Endodermal cell (in vitro differentiated cells): ENCODE results near the gene GUCA1C. TPM values are rescaled to one million over a fixed set of nuclear protein-coding genes. Genes with fewer than 3 reads are reported as not detected.

Experiments used
- DNase-seq: peaks from one replicate; pipeline ENCODE4 v3.0.0-alpha.2; 2017
- H3K27ac ChIP-seq: 2 replicates; pipeline ENCODE4 v1.5.1; 2013; ENCODE audit warnings: mild to moderate bottlenecking, low read depth, low read length, moderate library complexity
- H3K27me3 ChIP-seq: 2 replicates; pipeline ENCODE4 v1.6.1; 2013; ENCODE audit warnings: mild to moderate bottlenecking, low read length, moderate library complexity; ENCODE audit not compliant: insufficient read depth, control insufficient read depth, poor library complexity, severe bottlenecking
- H3K36me3 ChIP-seq: 2 replicates; pipeline ENCODE4 v1.7.0; 2013; ENCODE audit warnings: mild to moderate bottlenecking, low read length, moderate library complexity; ENCODE audit not compliant: control insufficient read depth, insufficient read depth
- H3K4me1 ChIP-seq: one replicate; pipeline ENCODE4 v1.7.0; 2013; ENCODE audit warnings: low read length; ENCODE audit not compliant: control insufficient read depth, insufficient read depth
- H3K4me3 ChIP-seq: 2 replicates; pipeline ENCODE4 v1.5.1; 2013; ENCODE audit warnings: mild to moderate bottlenecking, low read length, moderate library complexity
- H3K9ac ChIP-seq: 2 replicates; pipeline ENCODE4 v1.6.1; 2013; ENCODE audit warnings: mild to moderate bottlenecking, low read length, moderate library complexity; ENCODE audit not compliant: poor library complexity, severe bottlenecking; ENCODE audit errors: extremely low read depth
- H3K9me3 ChIP-seq: 2 replicates; pipeline ENCODE4 v1.6.1; 2013; ENCODE audit warnings: mild to moderate bottlenecking, low read length, moderate library complexity; ENCODE audit not compliant: control insufficient read depth
- H3K27ac Mint-ChIP-seq: 2 replicates; pipeline ENCODE4 v1.8.0; 2020; ENCODE audit warnings: mixed read lengths
- H3K27me3 Mint-ChIP-seq: 2 replicates; pipeline ENCODE4 v1.8.0; 2021; ENCODE audit warnings: mild to moderate bottlenecking, mixed read lengths; ENCODE audit not compliant: insufficient read depth
- H3K36me3 Mint-ChIP-seq: 2 replicates; pipeline ENCODE4 v1.8.0; 2020; ENCODE audit warnings: low read depth, mixed read lengths
- H3K4me1 Mint-ChIP-seq: 2 replicates; pipeline ENCODE4 v1.8.0; 2020; ENCODE audit warnings: mixed read lengths
- H3K4me3 Mint-ChIP-seq: 2 replicates; pipeline ENCODE4 v1.8.0; 2020; ENCODE audit warnings: mild to moderate bottlenecking, moderate library complexity, mixed read lengths
- H3K9me3 Mint-ChIP-seq: 2 replicates; pipeline ENCODE4 v1.8.0; 2020; ENCODE audit warnings: mild to moderate bottlenecking, mixed read lengths
- CTCF ChIP-seq: fragments of 200-600 bp; sonication (generic); conservative IDR thresholded peaks from 2 replicates; pipeline ENCODE4 v1.5.0; 2021; ENCODE audit warnings: antibody characterized with exemption, mild to moderate bottlenecking
- WGBS, 2 experiments: methylation state at CpG; one replicate each; pipeline versions ENCODE4 v1.1.5 to v1.1.7; 2013; ENCODE audit warnings: missing lambda C conversion rate in 2 of 2, mixed read lengths in 1 of 2; ENCODE audit not compliant: insufficient coverage in 1 of 2, insufficient read length in 1 of 2; 5-methylcytosine and 5-hydroxymethylcytosine counted together
- total RNA-seq, 2 donors: library from RNA; stranded (reverse); fragmentation: NEBNext Ultra II Directional in 1 of 2; extraction: Animal tissue kit (Norgen Biotek cat#: 25700) in 1 of 2; gene quantifications; 2 replicates in 1 of 2; 3 replicates in 1 of 2; pipeline ENCODE4 v1.2.1, GENCODE V29; 2021

The GUCA1C gene
- total RNA-seq, 2 donors from 2014 or later: not detected

DNA sequence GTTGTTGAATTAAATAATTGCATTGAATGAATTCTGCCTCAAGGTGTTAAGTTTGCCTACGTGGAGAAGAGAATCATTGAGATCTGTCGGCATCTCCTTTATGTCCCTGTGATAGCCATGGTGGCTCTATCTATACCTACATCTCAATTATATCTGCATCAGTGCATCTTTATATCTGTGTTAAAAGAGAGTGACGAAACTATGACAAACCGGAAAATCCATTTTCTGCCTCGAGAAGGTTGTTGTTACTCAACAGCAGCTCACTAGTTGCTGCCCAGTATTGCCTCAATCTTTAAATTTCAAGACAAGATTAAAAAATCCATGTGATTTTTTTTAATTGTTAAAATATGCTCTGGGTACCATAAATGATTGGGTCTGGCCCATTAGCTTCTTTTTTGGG lies 58.7 kb downstream of the GUCA1C start:
- no peak overlapping the region for H3K27ac Mint-ChIP-seq
- 95 to 100% methylated on average over 3 to 5 of the region's 5 CpGs for WGBS, 2 experiments
- no peaks in the 10 kb centered on the region for H3K4me1 Mint-ChIP-seq
- H3K9me3 Mint-ChIP-seq: no peaks in the 10 kb centered on the region
- Histone ChIP-seq H3K36me3 (no peaks in the 10 kb centered on the region), H3K9me3 (no peaks in the 10 kb centered on the region), H3K27me3 (no peaks in the 10 kb centered on the region), H3K27ac (no peak overlapping the region), H3K4me1 (no peaks in the 10 kb centered on the region), H3K9ac (no peak overlapping the region), H3K4me3 (no peak overlapping the region)
- no peak overlapping the region for H3K4me3 Mint-ChIP-seq
- H3K36me3 Mint-ChIP-seq: no peaks in the 10 kb centered on the region
- no peaks in the 10 kb centered on the region for H3K27me3 Mint-ChIP-seq
- no peak for TF ChIP-seq CTCF
- no peak for DNase-seq

DNA sequence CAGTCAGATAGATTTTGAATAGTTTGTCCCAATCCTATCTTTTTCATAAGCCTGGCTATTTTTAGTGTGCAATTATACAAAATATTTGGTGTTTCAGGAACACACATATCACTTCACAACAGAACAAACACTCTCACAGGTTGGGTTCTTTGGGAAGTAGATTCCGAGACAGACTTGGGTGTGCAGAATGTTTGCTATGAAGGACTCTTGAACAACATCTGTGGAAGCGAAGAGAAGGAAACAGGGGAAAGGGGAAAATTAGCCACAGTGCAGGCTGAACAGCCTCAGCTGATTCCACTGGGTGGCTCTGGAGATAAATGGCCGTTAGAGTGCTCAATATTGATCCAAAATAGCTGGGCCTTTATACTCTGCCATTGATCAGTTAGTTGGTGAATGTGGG lies 61.8 kb downstream of the GUCA1C start:
- Histone ChIP-seq H3K4me3 (no peak overlapping the region), H3K27me3 (no peaks in the 10 kb centered on the region), H3K9ac (no peak overlapping the region), H3K27ac (no peak overlapping the region), H3K36me3 (no peaks in the 10 kb centered on the region), H3K4me1 (no peaks in the 10 kb centered on the region), H3K9me3 (no peaks in the 10 kb centered on the region)
- DNase-seq: no peak
- 86 to 92% methylated on average over 3 of the region's 3 CpGs for WGBS, 2 experiments
- Mint-ChIP-seq H3K36me3 (no peaks in the 10 kb centered on the region), H3K27me3 (no peaks in the 10 kb centered on the region), H3K4me1 (no peaks in the 10 kb centered on the region), H3K9me3 (no peaks in the 10 kb centered on the region), H3K27ac (no peak overlapping the region), H3K4me3 (no peak overlapping the region)
- no peak for TF ChIP-seq CTCF

- no peaks in the 10 kb centered on the region for H3K9me3 Mint-ChIP-seq
- Histone ChIP-seq H3K4me1 (no peaks in the 10 kb centered on the region), H3K27ac (no peak overlapping the region), H3K4me3 (no peak overlapping the region), H3K36me3 (no peaks in the 10 kb centered on the region), H3K9me3 (no peaks in the 10 kb centered on the region), H3K27me3 (no peaks in the 10 kb centered on the region), H3K9ac (no peak overlapping the region)
- TF ChIP-seq CTCF: no peak
- DNase-seq: no peak
- 100% methylated on average over 2 of the region's 2 CpGs; no CpG with 5 or more reads in 1 of the 2 experiments for WGBS, 2 experiments
- no peaks in the 10 kb centered on the region for H3K27me3 Mint-ChIP-seq
- no peak overlapping the region for H3K27ac Mint-ChIP-seq
- H3K4me1 Mint-ChIP-seq: no peaks in the 10 kb centered on the region
- H3K4me3 Mint-ChIP-seq: no peak overlapping the region
- no peaks in the 10 kb centered on the region for H3K36me3 Mint-ChIP-seq
These were observed 65.9 kb downstream of the GUCA1C start for GRCh38 chr3:108887777-108888176.
